Astrocyte of the hippocampus (primary cell): Measurements from ENCODE around the gene WBP2.
"Not testable (repeated sequence)": the region's sequence is repeated elsewhere in the genome, so short reads cannot be mapped to it uniquely, and the experiment has no call there.

ENCODE experiments used
- DNase-seq: peaks from one replicate; pipeline ENCODE4 v3.0.0; 2011; ENCODE audit warnings: low read depth, low spot score

The WBP2 gene

GRCh38 chr17:75814021-75814395, 41.1 kb downstream of the WBP2 start:
- DNase-seq: no peak

- no peak for DNase-seq
Observed at GRCh38 chr17:75813081-75814020, 41.8 kb downstream of the WBP2 start.

GRCh38 chr17:75812096-75813013, 42.8 kb downstream of the WBP2 start:
- DNase-seq: no peak

- DNase-seq: no peak
Observed at GRCh38 chr17:75811174-75811573, 44.0 kb downstream of the WBP2 start.

- DNase-seq: not testable (repeated sequence)
Observed at GRCh38 chr17:75810756-75811155, 44.4 kb downstream of the WBP2 start.

GRCh38 chr17:75810216-75810615, 44.9 kb downstream of the WBP2 start:
- no peak for DNase-seq

- no peak for DNase-seq
Observed at GRCh38 chr17:75809631-75810111, 45.5 kb downstream of the WBP2 start.

- peak; percentile 92 for DNase-seq
Observed at GRCh38 chr17:75808905-75809621, 46.1 kb downstream of the WBP2 start.

GRCh38 chr17:75808549-75808904, 46.6 kb downstream of the WBP2 start:
- no peak for DNase-seq

GRCh38 chr17:75807861-75808260, 47.3 kb downstream of the WBP2 start:
- DNase-seq: no peak

GRCh38 chr17:75806822-75807500, 48.2 kb downstream of the WBP2 start:
- DNase-seq: no peak

- DNase-seq: no peak
Observed at GRCh38 chr17:75803883-75804282, 51.3 kb downstream of the WBP2 start.

- no peak for DNase-seq
Observed at GRCh38 chr17:75799402-75799801, 55.7 kb downstream of the WBP2 start.

GRCh38 chr17:75795820-75796607, 59.1 kb downstream of the WBP2 start:
- DNase-seq: no peak
